Neural cell (in vitro differentiated cells): ENCODE data around the gene DDX54. TPM values are rescaled to one million over a fixed set of nuclear protein-coding genes. Genes with fewer than 3 reads are reported as not detected.

Experiments used
- H2AFZ ChIP-seq: fragments of 200-600, 300-800 bp; sonication (generic), shearing (Covaris generic); 2 replicates; pipeline ENCODE4 v1.6.0; 2014; ENCODE audit warnings: low read depth, mild to moderate bottlenecking, antibody characterized with exemption, low read length, moderate library complexity
- H3F3A ChIP-seq: fragments of 200-600 bp; shearing (Covaris generic); 2 replicates; pipeline ENCODE4 v1.6.1; 2016; ENCODE audit warnings: mild to moderate bottlenecking, moderate library complexity, mixed read lengths, antibody characterized with exemption, low read length; ENCODE audit not compliant: insufficient read depth, poor library complexity, severe bottlenecking
- H3K27ac ChIP-seq: fragments of 200-600, 300-800 bp; sonication (generic), shearing (Covaris generic); 2 replicates; pipeline ENCODE4 v1.5.1; 2014; ENCODE audit warnings: mild to moderate bottlenecking, low read length, moderate library complexity
- H3K27me3 ChIP-seq: fragments of 300-800, 200-600 bp; sonication (generic), shearing (Covaris generic); 2 replicates; pipeline ENCODE4 v1.6.0; 2014; ENCODE audit warnings: mild to moderate bottlenecking, low read depth, low read length, moderate library complexity; ENCODE audit not compliant: insufficient read depth
- H3K36me3 ChIP-seq: fragments of 300-800, 200-600 bp; sonication (generic), shearing (Covaris generic); 2 replicates; pipeline ENCODE4 v1.5.1; 2014; ENCODE audit warnings: mild to moderate bottlenecking, antibody characterized with exemption, low read length, moderate library complexity; ENCODE audit not compliant: insufficient read depth
- H3K4me2 ChIP-seq: fragments of 300-800, 200-600 bp; sonication (generic), shearing (Covaris generic); 2 replicates; pipeline ENCODE4 v1.6.0; 2014; ENCODE audit warnings: mild to moderate bottlenecking, low read length
- H3K4me3 ChIP-seq: fragments of 300-800, 200-600 bp; sonication (generic), shearing (Covaris generic); 2 replicates; pipeline ENCODE4 v1.5.1; 2014; ENCODE audit warnings: mild to moderate bottlenecking, low read length, moderate library complexity
- H3K79me2 ChIP-seq: fragments of 200-600 bp; shearing (Covaris generic); replicated peaks from 2 replicates; pipeline ENCODE4 v1.6.0; 2014; ENCODE audit warnings: mild to moderate bottlenecking, low read length, moderate library complexity; ENCODE audit not compliant: insufficient read depth
- H3K9ac ChIP-seq: fragments of 300-800, 200-600 bp; sonication (generic), shearing (Covaris generic); 2 replicates; pipeline ENCODE4 v1.6.1; 2016; ENCODE audit warnings: mild to moderate bottlenecking, low read length, mixed read lengths
- H3K9me2 ChIP-seq: fragments of 200-600 bp; shearing (Covaris generic); 2 replicates; pipeline ENCODE4 v1.6.1; 2016; ENCODE audit warnings: mild to moderate bottlenecking, low read length, mixed read lengths; ENCODE audit not compliant: insufficient read depth
- H3K9me3 ChIP-seq: fragments of 200-600, 300-800 bp; sonication (generic), shearing (Covaris generic); 2 replicates; pipeline ENCODE4 v1.6.1; 2016; ENCODE audit warnings: mild to moderate bottlenecking, mixed run types, low read length, moderate library complexity, mixed read lengths
- H4K20me1 ChIP-seq: fragments of 200-600 bp; shearing (Covaris generic); 2 replicates; pipeline ENCODE4 v1.6.1; 2016; ENCODE audit warnings: mild to moderate bottlenecking, mixed run types; ENCODE audit not compliant: insufficient read depth
- EP300 ChIP-seq: fragments of 450-650 bp; conservative IDR thresholded peaks from 2 replicates; pipeline ENCODE4 v1.6.1; 2014; ENCODE audit warnings: antibody characterized with exemption, mild to moderate bottlenecking, moderate library complexity; ENCODE audit not compliant: poor library complexity, severe bottlenecking
- EZH2 ChIP-seq: fragments of 200-600, 300-800 bp; shearing (Covaris generic), sonication (generic); IDR thresholded peaks from 2 replicates; pipeline ENCODE4 v1.6.1; 2014; ENCODE audit warnings: antibody characterized with exemption, low read length, borderline replicate concordance, mild to moderate bottlenecking; ENCODE audit not compliant: insufficient read depth, poor library complexity, severe bottlenecking
- MXI1 ChIP-seq: fragments of 450-650 bp; conservative IDR thresholded peaks from 2 replicates; pipeline ENCODE4 v1.6.1; 2014; ENCODE audit warnings: antibody characterized with exemption, mild to moderate bottlenecking; ENCODE audit not compliant: poor library complexity, severe bottlenecking
- POLR2AphosphoS5 ChIP-seq: IDR thresholded peaks from 2 replicates; pipeline ENCODE4 v1.6.1; 2012
- RAD21 ChIP-seq: fragments of 450-650 bp; conservative IDR thresholded peaks from 2 replicates; pipeline ENCODE4 v1.6.1; 2014; ENCODE audit warnings: antibody characterized with exemption, mild to moderate bottlenecking, moderate library complexity
- REST ChIP-seq: IDR thresholded peaks from 2 replicates; pipeline ENCODE4 v1.6.1; 2012; ENCODE audit warnings: borderline replicate concordance
- SMC3 ChIP-seq: fragments of 450-650 bp; conservative IDR thresholded peaks from 2 replicates; pipeline ENCODE4 v1.6.1; 2014; ENCODE audit warnings: antibody characterized with exemption, mild to moderate bottlenecking, moderate library complexity; ENCODE audit not compliant: poor library complexity
- TAF1 ChIP-seq: IDR thresholded peaks from 2 replicates; pipeline ENCODE4 v1.6.1; 2012; ENCODE audit warnings: low read depth
- polyA plus RNA-seq: library from polyadenylated mRNA; depleted of rRNA; stranded (reverse); fragments of >200 nt; gene quantifications from 2 replicates; pipeline ENCODE4 v1.2.3, GENCODE V29; 2014
- TF ChIP-seq, protein P1 (sequence below): fragments of 450-650 bp; IDR thresholded peaks from 2 replicates; pipeline ENCODE4 v1.5.1; 2014; ENCODE audit warnings: antibody characterized with exemption, mild to moderate bottlenecking, moderate library complexity; ENCODE audit not compliant: poor library complexity, severe bottlenecking

DDX54 gene
- polyA plus RNA-seq, 1 donor from 2014 or later, result 63.3 TPM

DNA sequence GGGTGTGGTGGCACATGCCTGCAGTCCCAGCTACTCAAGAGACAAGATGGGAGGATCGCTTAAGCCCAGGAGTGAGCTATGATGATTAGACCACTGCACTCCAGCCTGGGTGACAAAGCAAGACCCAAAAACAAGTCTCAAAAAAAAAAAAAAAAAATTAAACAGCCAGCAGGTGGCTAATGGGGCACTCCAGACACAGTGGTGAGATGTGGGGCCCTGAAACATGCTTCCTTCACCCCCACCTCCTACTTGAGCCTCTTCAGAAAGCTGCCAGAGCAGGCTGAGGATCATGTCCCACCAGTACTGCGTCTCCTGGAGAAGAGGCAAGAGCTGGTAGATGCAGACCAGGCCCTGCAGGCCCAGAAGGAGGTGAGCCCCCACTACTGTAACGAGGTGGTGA is 33.6 kb downstream of the DDX54 start:
- H3K9me3 ChIP-seq, result no peaks in the 10 kb centered on the region
- H3K4me2 ChIP-seq, result no peak overlapping the region
- H3K4me3 ChIP-seq, result no peak overlapping the region
- H3K9me2 ChIP-seq, result no peaks in the 10 kb centered on the region
- H3F3A ChIP-seq, result no peaks in the 10 kb centered on the region
- no peak overlapping the region for H3K9ac ChIP-seq
- TF ChIP-seq MXI1 (no peak), RAD21 (no peak), TAF1 (no peak), POLR2AphosphoS5 (no peak), EZH2 (no peak), REST (no peak), SMC3 (no peak), EP300 (no peak)
- TF ChIP-seq, protein P1, sequence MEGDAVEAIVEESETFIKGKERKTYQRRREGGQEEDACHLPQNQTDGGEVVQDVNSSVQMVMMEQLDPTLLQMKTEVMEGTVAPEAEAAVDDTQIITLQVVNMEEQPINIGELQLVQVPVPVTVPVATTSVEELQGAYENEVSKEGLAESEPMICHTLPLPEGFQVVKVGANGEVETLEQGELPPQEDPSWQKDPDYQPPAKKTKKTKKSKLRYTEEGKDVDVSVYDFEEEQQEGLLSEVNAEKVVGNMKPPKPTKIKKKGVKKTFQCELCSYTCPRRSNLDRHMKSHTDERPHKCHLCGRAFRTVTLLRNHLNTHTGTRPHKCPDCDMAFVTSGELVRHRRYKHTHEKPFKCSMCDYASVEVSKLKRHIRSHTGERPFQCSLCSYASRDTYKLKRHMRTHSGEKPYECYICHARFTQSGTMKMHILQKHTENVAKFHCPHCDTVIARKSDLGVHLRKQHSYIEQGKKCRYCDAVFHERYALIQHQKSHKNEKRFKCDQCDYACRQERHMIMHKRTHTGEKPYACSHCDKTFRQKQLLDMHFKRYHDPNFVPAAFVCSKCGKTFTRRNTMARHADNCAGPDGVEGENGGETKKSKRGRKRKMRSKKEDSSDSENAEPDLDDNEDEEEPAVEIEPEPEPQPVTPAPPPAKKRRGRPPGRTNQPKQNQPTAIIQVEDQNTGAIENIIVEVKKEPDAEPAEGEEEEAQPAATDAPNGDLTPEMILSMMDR, result no peak
- no peaks in the 10 kb centered on the region for H4K20me1 ChIP-seq
- H3K36me3 ChIP-seq, result no peaks in the 10 kb centered on the region
- peaks cover 41% of the 10 kb centered on the region for H3K27me3 ChIP-seq
- H3K27ac ChIP-seq, result no peak overlapping the region
- no peaks in the 10 kb centered on the region for H3K79me2 ChIP-seq
- H2AFZ ChIP-seq, result no peak overlapping the region

DNA sequence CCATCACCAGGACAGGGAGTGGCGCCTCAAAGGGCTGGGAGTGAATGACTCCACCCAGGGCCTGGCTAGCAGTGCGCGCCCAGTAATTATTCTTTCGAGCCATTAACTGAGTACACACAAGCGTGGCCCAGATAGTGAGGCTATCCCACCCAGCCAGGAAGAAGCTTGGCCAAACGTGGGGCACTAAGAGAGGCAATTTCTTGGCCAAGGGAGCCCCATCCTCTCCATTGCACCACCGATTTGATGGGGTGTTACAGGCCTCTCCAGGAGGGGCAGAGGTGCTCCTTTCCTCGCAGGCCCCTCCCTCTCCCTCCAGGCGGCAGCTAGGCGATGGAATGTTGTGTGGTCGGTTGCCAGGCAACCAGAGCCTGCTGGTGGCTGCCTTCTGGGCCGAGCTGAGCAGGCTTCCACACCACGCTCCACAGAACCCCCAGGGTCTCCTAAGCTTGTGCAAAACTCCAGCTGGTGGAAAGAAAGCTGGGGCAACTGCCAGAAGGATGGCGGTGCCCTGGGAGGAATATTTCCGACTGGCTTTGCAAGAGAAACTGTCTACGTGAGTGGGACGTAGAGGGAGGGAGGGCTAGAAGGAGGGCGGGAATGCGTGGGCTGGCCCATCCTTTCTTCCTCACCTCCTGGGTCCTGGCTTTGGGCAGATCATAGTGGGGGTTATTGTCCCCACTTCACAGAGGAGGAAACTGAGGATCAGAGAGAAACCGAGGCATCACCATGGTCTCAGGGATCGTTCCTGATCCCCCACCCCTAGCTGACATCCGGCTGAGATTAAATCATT is 35.7 kb downstream of the DDX54 start, which contains the start of gene CFAP73:
CFAP73 (plus strand) TSS at position 364 of the 790 bp plus-strand sequence; CDS start at position 498, 134 bp downstream.
- Histone ChIP-seq H3K27ac (peak within 1 kb of the TSS; percentile 22), H3K27me3 (peaks cover 25% of the 10 kb centered on the region), H3K9ac (peak within 1 kb of the TSS; percentile 43), H2AFZ (no peak within 1 kb of the TSS), H3K4me3 (peak within 1 kb of the TSS; percentile 52), H3K9me2 (no peaks in the 10 kb centered on the region), H3K79me2 (no peaks in the 10 kb centered on the region), H4K20me1 (no peaks in the 10 kb centered on the region), H3K4me2 (peak within 1 kb of the TSS; percentile 42), H3F3A (no peaks in the 10 kb centered on the region), H3K36me3 (no peaks in the 10 kb centered on the region), H3K9me3 (no peaks in the 10 kb centered on the region)
- TF ChIP-seq EP300 (peak; percentile 27), REST (no peak), RAD21 (peak; percentile 18), MXI1 (peak; percentile 68)
- TF ChIP-seq, protein P1, result peak; percentile 42
